H1 (cell line): ENCODE measurements around the gene OMA1. TPM values are rescaled to one million over a fixed set of nuclear protein-coding genes. Genes with fewer than 3 reads are reported as not detected.

Source experiments
- CBX5 ChIP-seq: fragments of 300-800, 300-1000 bp; sonication (generic); IDR thresholded peaks from 2 replicates; pipeline ENCODE4 v1.7.1; 2016; ENCODE audit warnings: antibody characterized with exemption, low read length, low read depth
- RAD21 ChIP-seq, 2 experiments: IDR thresholded peaks in 1 of 2; conservative IDR thresholded peaks in 1 of 2; 2 replicates each; pipeline ENCODE4 v1.6.1; 2011; ENCODE audit warnings: low read depth in 2 of 2, low read length in 2 of 2, improper control_type of control experiment in 1 of 2, inconsistent platforms in 1 of 2, mild to moderate bottlenecking in 1 of 2, moderate library complexity in 1 of 2
- polyA plus RNA-seq, 7 experiments: library from polyadenylated mRNA; depleted of rRNA in 3 of 7; stranded (reverse) in 5 of 7; unstranded in 2 of 7; fragments of >200 nt in 5 of 7; fragments of 200-250 nt in 2 of 7; gene quantifications; 1 replicate in 5 of 7; 2 replicates in 1 of 7; 4 replicates in 1 of 7; pipeline versions ENCODE4 v1.2.1 to v1.2.3, GENCODE V29; 2011 to 2013; ENCODE audit warnings: missing spikeins in 2 of 7, mixed read lengths in 2 of 7
- total RNA-seq: library from RNA; stranded (reverse); fragmentation: NEBNext Ultra II Directional; extraction: Animal tissue kit (Norgen Biotek cat#: 25700); gene quantifications from 2 replicates; pipeline ENCODE4 v1.2.1, GENCODE V29; 2021

OMA1 gene
- total and polyA plus RNA-seq, 2 of the 8 experiments (the other 6 are each of a cell fraction or from before 2014, with no cell fraction given): 7.7 to 11.7 TPM

GRCh38 chr1:58576727-58577653, 30.5 kb upstream of the OMA1 start, which contains the start of gene TACSTD2 (continued):
- TF ChIP-seq RAD21 (IDR thresholded peaks at IDR 0.05 in 1 of 2, conservative IDR thresholded peaks at IDR 0.05 in 1 of 2; ENCODE audit: low read depth in 2 of 2, low read length in 2 of 2): peak in 1 of 2 experiments; percentile 10; a peak in 1 of 4 replicates
- TF ChIP-seq CBX5: no peak
